ENCODE measurements around the gene RTN4RL1.

Gene RTN4RL1

GRCh38 chr17:1960545-1960912 lies 64.6 kb downstream of the RTN4RL1 start:
- Histone ChIP-seq H3K4me2 (ENCODE audit: low read length) (no peak overlapping the region), H3K27ac (ENCODE audit: low read depth, low read length, poor library complexity, severe bottlenecking) (no peak overlapping the region), H3K9me2 (ENCODE audit: low read depth, low read length) (no peaks in the 10 kb centered on the region), H3K9ac (ENCODE audit: low read length) (no peak overlapping the region), H3K4me3 (ENCODE audit: low read depth, low read length, poor library complexity, severe bottlenecking) (no peak overlapping the region), H3K9me3 (ENCODE audit: low read length) (no peaks in the 10 kb centered on the region), H3K36me3 (ENCODE audit: insufficient read depth, low read length) (no peaks in the 10 kb centered on the region), H4K20me1 (ENCODE audit: insufficient read depth, low read length) (no peaks in the 10 kb centered on the region), H3K27me3 (ENCODE audit: insufficient read depth, low read length) (peaks cover 6% of the 10 kb centered on the region; the same call in 1 of the 2 replicates), H3F3A (ENCODE audit: insufficient read depth, low read length) (no peaks in the 10 kb centered on the region), H3K79me2 (ENCODE audit: insufficient read depth, low read length) (no peaks in the 10 kb centered on the region), H3K4me1 (ENCODE audit: insufficient read depth, low read length, severe bottlenecking) (no peaks in the 10 kb centered on the region), H2AFZ (ENCODE audit: low read length) (no peak overlapping the region)
- no peak for TF ChIP-seq EZH2 (IDR thresholded peaks at IDR 0.05; ENCODE audit: borderline replicate concordance, low read length)
- TF ChIP-seq CTCF (IDR thresholded peaks at IDR 0.05; ENCODE audit: low read length) = no peak

GRCh38 chr17:1959871-1960544 lies 65.1 kb downstream of the RTN4RL1 start:
- H3K4me2 ChIP-seq (ENCODE audit: low read length) = no peak overlapping the region
- TF ChIP-seq CTCF (IDR thresholded peaks at IDR 0.05; ENCODE audit: low read length) (no peak), EZH2 (IDR thresholded peaks at IDR 0.05; ENCODE audit: borderline replicate concordance, low read length) (no peak)
- no peaks in the 10 kb centered on the region for H4K20me1 ChIP-seq (ENCODE audit: insufficient read depth, low read length)
- peaks cover 6% of the 10 kb centered on the region; the same call in 1 of the 2 replicates for H3K27me3 ChIP-seq (ENCODE audit: insufficient read depth, low read length)
- no peak overlapping the region for H3K27ac ChIP-seq (ENCODE audit: low read depth, low read length, poor library complexity, severe bottlenecking)
- H3K36me3 ChIP-seq (ENCODE audit: insufficient read depth, low read length) = no peaks in the 10 kb centered on the region
- no peaks in the 10 kb centered on the region for H3K9me2 ChIP-seq (ENCODE audit: low read depth, low read length)
- no peak overlapping the region for H3K4me3 ChIP-seq (ENCODE audit: low read depth, low read length, poor library complexity, severe bottlenecking)
- no peaks in the 10 kb centered on the region for H3K9me3 ChIP-seq (ENCODE audit: low read length)
- H2AFZ ChIP-seq (ENCODE audit: low read length) = no peak overlapping the region
- no peak overlapping the region for H3K9ac ChIP-seq (ENCODE audit: low read length)
- no peaks in the 10 kb centered on the region for H3K79me2 ChIP-seq (ENCODE audit: insufficient read depth, low read length)
- H3F3A ChIP-seq (ENCODE audit: insufficient read depth, low read length) = no peaks in the 10 kb centered on the region
- no peaks in the 10 kb centered on the region for H3K4me1 ChIP-seq (ENCODE audit: insufficient read depth, low read length, severe bottlenecking)

GRCh38 chr17:1958134-1958881 lies 66.8 kb downstream of the RTN4RL1 start:
- Histone ChIP-seq H3K4me2 (ENCODE audit: low read length) (no peak overlapping the region), H3K4me1 (ENCODE audit: insufficient read depth, low read length, severe bottlenecking) (no peaks in the 10 kb centered on the region), H3K27me3 (ENCODE audit: insufficient read depth, low read length) (peaks cover 6% of the 10 kb centered on the region; the same call in 1 of the 2 replicates), H3F3A (ENCODE audit: insufficient read depth, low read length) (no peaks in the 10 kb centered on the region), H3K9me2 (ENCODE audit: low read depth, low read length) (no peaks in the 10 kb centered on the region), H3K9ac (ENCODE audit: low read length) (no peak overlapping the region), H3K9me3 (ENCODE audit: low read length) (no peaks in the 10 kb centered on the region), H4K20me1 (ENCODE audit: insufficient read depth, low read length) (no peaks in the 10 kb centered on the region), H3K27ac (ENCODE audit: low read depth, low read length, poor library complexity, severe bottlenecking) (no peak overlapping the region), H3K79me2 (ENCODE audit: insufficient read depth, low read length) (no peaks in the 10 kb centered on the region), H3K36me3 (ENCODE audit: insufficient read depth, low read length) (no peaks in the 10 kb centered on the region), H3K4me3 (ENCODE audit: low read depth, low read length, poor library complexity, severe bottlenecking) (no peak overlapping the region), H2AFZ (ENCODE audit: low read length) (no peak overlapping the region)
- TF ChIP-seq EZH2 (IDR thresholded peaks at IDR 0.05; ENCODE audit: borderline replicate concordance, low read length) = no peak
- no peak for TF ChIP-seq CTCF (IDR thresholded peaks at IDR 0.05; ENCODE audit: low read length)

Data from OCI-LY1 (cell line).